ENCODE data around the gene FAM210B. TPM values are rescaled to one million over a fixed set of nuclear protein-coding genes. Genes with fewer than 3 reads are reported as not detected.

The FAM210B gene
- total RNA-seq = 10 to 100 TPM; 35.2 to 37.3 TPM

- DNase-seq (ENCODE audit: low spot score) (peak; percentile 42), ATAC-seq (ENCODE audit: insufficient number of reproducible peaks, low FRiP score, low read depth) (peak; percentile 86)
- TF ChIP-seq CTCF (IDR thresholded peaks at IDR 0.05) = no peak
- Histone ChIP-seq H3K36me3 (no peaks in the 10 kb centered on the region), H3K27me3 (replicated peaks; ENCODE audit: insufficient read depth) (no peaks in the 10 kb centered on the region), H3K27ac (peak within 1 kb of the TSS; percentile 82 to 83), H3K4me3 (peak within 1 kb of the TSS; percentile 99), H3K9me3 (no peaks in the 10 kb centered on the region), H3K4me1 (ENCODE audit: control insufficient read depth in 1 of 2, low read depth in 2 of 2) (peaks cover 9 to 30% of the 10 kb centered on the region in 2 donors)
These were observed at the start of gene FAM210B for GRCh38 chr20:56358600-56359211. TSS of gene FAM210B (plus strand) at chr20:56358974. CDS start at chr20:56359006, 32 bp downstream.

GRCh38 chr20:56316051-56316450, 42.7 kb upstream of the FAM210B start:
- no peak for TF ChIP-seq CTCF (IDR thresholded peaks at IDR 0.05)
- ATAC-seq (ENCODE audit: insufficient number of reproducible peaks, low FRiP score, low read depth) (no peak), DNase-seq (ENCODE audit: low spot score) (no peak)
- Histone ChIP-seq H3K27me3 (replicated peaks; ENCODE audit: insufficient read depth) (no peaks in the 10 kb centered on the region), H3K36me3 (no peaks in the 10 kb centered on the region), H3K9me3 (no peaks in the 10 kb centered on the region), H3K4me3 (no peak overlapping the region), H3K27ac (no peak overlapping the region), H3K4me1 (ENCODE audit: control insufficient read depth in 1 of 2, low read depth in 2 of 2) (no peaks in the 10 kb centered on the region)

DNA sequence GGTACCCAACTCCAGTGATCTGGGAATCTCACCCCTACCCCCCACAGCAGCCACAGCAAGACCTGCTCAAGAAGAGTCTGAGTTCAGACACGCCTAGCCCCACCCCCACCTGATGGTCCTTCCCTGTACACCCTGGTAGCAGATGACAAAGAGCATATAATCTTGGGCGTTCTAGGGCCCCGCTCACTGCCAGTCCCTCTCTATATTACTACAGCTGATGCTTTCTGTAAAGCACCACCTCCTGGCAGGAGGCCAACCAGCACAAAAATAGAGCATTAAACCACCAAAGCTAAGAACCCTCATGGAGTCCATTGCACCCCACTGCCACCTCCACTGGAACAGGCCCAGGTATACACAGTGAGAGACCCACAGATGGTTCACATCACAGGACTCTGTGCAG, 42.3 kb upstream of the FAM210B start:
- DNase-seq (ENCODE audit: low spot score) = no peak
- no peaks in the 10 kb centered on the region for H3K4me1 ChIP-seq (ENCODE audit: control insufficient read depth in 1 of 2, low read depth in 2 of 2)
- no peak overlapping the region for H3K27ac ChIP-seq
- no peaks in the 10 kb centered on the region for H3K36me3 ChIP-seq
- TF ChIP-seq CTCF (IDR thresholded peaks at IDR 0.05) = no peak
- no peaks in the 10 kb centered on the region for H3K9me3 ChIP-seq
- ATAC-seq (ENCODE audit: insufficient number of reproducible peaks, low FRiP score, low read depth) = no peak
- no peaks in the 10 kb centered on the region for H3K27me3 ChIP-seq (replicated peaks; ENCODE audit: insufficient read depth)
- no peak overlapping the region for H3K4me3 ChIP-seq

- H3K27me3 ChIP-seq (replicated peaks; ENCODE audit: insufficient read depth) = no peaks in the 10 kb centered on the region
- no peaks in the 10 kb centered on the region for H3K4me1 ChIP-seq (ENCODE audit: control insufficient read depth in 1 of 2, low read depth in 2 of 2)
- H3K4me3 ChIP-seq = no peak overlapping the region
- TF ChIP-seq CTCF (IDR thresholded peaks at IDR 0.05) = no peak
- no peaks in the 10 kb centered on the region for H3K36me3 ChIP-seq
- no peaks in the 10 kb centered on the region for H3K9me3 ChIP-seq
- no peak for DNase-seq (ENCODE audit: low spot score)
- no peak overlapping the region for H3K27ac ChIP-seq
- no peak for ATAC-seq (ENCODE audit: insufficient number of reproducible peaks, low FRiP score, low read depth)
These were observed 36.1 kb upstream of the FAM210B start for GRCh38 chr20:56322681-56323080.

- no peak overlapping the region for H3K4me3 ChIP-seq
- H3K27ac ChIP-seq = no peak overlapping the region
- DNase-seq (ENCODE audit: low spot score) = no peak
- no peaks in the 10 kb centered on the region for H3K27me3 ChIP-seq (replicated peaks; ENCODE audit: insufficient read depth)
- H3K36me3 ChIP-seq = no peaks in the 10 kb centered on the region
- TF ChIP-seq CTCF (IDR thresholded peaks at IDR 0.05) = no peak
- H3K4me1 ChIP-seq (ENCODE audit: control insufficient read depth in 1 of 2, low read depth in 2 of 2) = no peaks in the 10 kb centered on the region
- no peaks in the 10 kb centered on the region for H3K9me3 ChIP-seq
- no peak for ATAC-seq (ENCODE audit: insufficient number of reproducible peaks, low FRiP score, low read depth)
These were observed 35.6 kb upstream of the FAM210B start for GRCh38 chr20:56323206-56323605.

Data from thoracic aorta (tissue), 2 donors.